GM23338 (cell line): Measurements from ENCODE around the gene OR4X1. TPM values are rescaled to one million over a fixed set of nuclear protein-coding genes. Genes with fewer than 3 reads are reported as not detected.

Source experiments
- ATAC-seq: fragments of 200-7000 bp; cut with Tn5 transposase; 3 replicates; pipeline ENCODE4 v1.9.1; 2020
- DNase-seq: peaks from one replicate; pipeline ENCODE4 v3.0.0-alpha.2; 2015; ENCODE audit warnings: low spot score
- H2AFZ ChIP-seq: fragments of 200-600 bp; sonication (generic); 2 replicates; pipeline ENCODE4 v1.8.0; 2016; ENCODE audit warnings: antibody characterized with exemption, mild to moderate bottlenecking, moderate library complexity
- H3F3A ChIP-seq: fragments of 200-600 bp; sonication (generic); replicated peaks from 2 replicates; pipeline ENCODE4 v1.8.0; 2017; ENCODE audit warnings: antibody characterized with exemption, mixed run types, low read depth
- H3K27ac ChIP-seq: fragments of 200-600 bp; sonication (generic); 2 replicates; pipeline ENCODE4 v1.6.1; 2016; ENCODE audit warnings: low read depth
- H3K27me3 ChIP-seq: fragments of 200-600 bp; sonication (generic); 2 replicates; pipeline ENCODE4 v1.8.0; 2016; ENCODE audit warnings: mild to moderate bottlenecking, mixed run types, moderate library complexity; ENCODE audit not compliant: insufficient read depth
- H3K36me3 ChIP-seq: fragments of 200-600 bp; sonication (generic); 2 replicates; pipeline ENCODE4 v1.8.0; 2016; ENCODE audit warnings: mild to moderate bottlenecking; ENCODE audit not compliant: insufficient read depth
- H3K4me1 ChIP-seq: fragments of 200-600 bp; sonication (generic); 2 replicates; pipeline ENCODE4 v1.8.0; 2016; ENCODE audit warnings: mild to moderate bottlenecking, moderate library complexity; ENCODE audit not compliant: insufficient read depth
- H3K4me2 ChIP-seq: fragments of 200-600 bp; sonication (generic); 2 replicates; pipeline ENCODE4 v1.7.1; 2017; ENCODE audit warnings: mixed run types
- H3K4me3 ChIP-seq: fragments of 200-600 bp; sonication (generic); 2 replicates; pipeline ENCODE4 v1.6.1; 2016; ENCODE audit warnings: mixed run types
- H3K79me2 ChIP-seq: fragments of 200-600 bp; sonication (generic); replicated peaks from 2 replicates; pipeline ENCODE4 v1.8.0; 2017; ENCODE audit warnings: mild to moderate bottlenecking; ENCODE audit not compliant: insufficient read depth
- H3K9me2 ChIP-seq: fragments of 200-600 bp; sonication (generic); 2 replicates; pipeline ENCODE4 v1.8.0; 2017; ENCODE audit not compliant: insufficient read depth
- H4K20me1 ChIP-seq: fragments of 200-600 bp; sonication (generic); replicated peaks from 2 replicates; pipeline ENCODE4 v1.8.0; 2017; ENCODE audit warnings: mild to moderate bottlenecking; ENCODE audit not compliant: insufficient read depth
- H3K27ac Mint-ChIP-seq: 2 replicates; pipeline ENCODE4 v1.8.0; 2020; ENCODE audit warnings: inconsistent platforms, mild to moderate bottlenecking, moderate library complexity, mixed read lengths
- H3K27me3 Mint-ChIP-seq: 3 replicates; pipeline ENCODE4 v1.8.0; 2022; ENCODE audit warnings: low read depth, mild to moderate bottlenecking, moderate library complexity, mixed read lengths, inconsistent platforms; ENCODE audit not compliant: insufficient read depth, poor library complexity
- H3K36me3 Mint-ChIP-seq: 3 replicates; pipeline ENCODE4 v1.8.0; 2021; ENCODE audit warnings: low read depth, mild to moderate bottlenecking, inconsistent platforms, moderate library complexity, mixed read lengths
- H3K4me1 Mint-ChIP-seq: 3 replicates; pipeline ENCODE4 v1.8.0; 2020; ENCODE audit warnings: mild to moderate bottlenecking, inconsistent platforms, mixed read lengths
- H3K4me3 Mint-ChIP-seq: 3 replicates; pipeline ENCODE4 v1.8.0; 2021; ENCODE audit warnings: moderate library complexity, mild to moderate bottlenecking, inconsistent platforms, mixed read lengths
- H3K9me3 Mint-ChIP-seq: 3 replicates; pipeline ENCODE4 v1.8.0; 2020; ENCODE audit warnings: moderate library complexity, mild to moderate bottlenecking, inconsistent platforms, mixed read lengths
- EZH2 ChIP-seq: fragments of 200-600 bp; sonication (generic); IDR thresholded peaks from one replicate; pipeline ENCODE4 v1.8.0; 2017; ENCODE audit warnings: antibody characterized with exemption, mild to moderate bottlenecking, low read depth; ENCODE audit not compliant: unreplicated experiment
- EZH2phosphoT487 ChIP-seq: fragments of 200-600 bp; sonication (generic); IDR thresholded peaks from one replicate; pipeline ENCODE4 v1.8.1; 2018; ENCODE audit warnings: antibody characterized with exemption; ENCODE audit not compliant: unreplicated experiment
- JUNB ChIP-seq: IDR thresholded peaks from one replicate; pipeline ENCODE4 v1.6.1; 2016; ENCODE audit warnings: antibody characterized with exemption; ENCODE audit not compliant: unreplicated experiment
- NANOG ChIP-seq: IDR thresholded peaks from 2 replicates; pipeline ENCODE4 v1.6.1; 2016; ENCODE audit warnings: antibody characterized with exemption, borderline replicate concordance
- POLR2AphosphoS5 ChIP-seq: IDR thresholded peaks from 2 replicates; pipeline ENCODE4 v1.6.1; 2016; ENCODE audit warnings: antibody characterized with exemption, low read depth
- STAT1 ChIP-seq: IDR thresholded peaks from one replicate; pipeline ENCODE4 v1.6.1; 2016; ENCODE audit warnings: antibody characterized with exemption; ENCODE audit not compliant: unreplicated experiment
- polyA plus RNA-seq: library from polyadenylated mRNA; unstranded; fragments of >200 nt; fragmentation: Nextera tagmentation; extraction: Ambion mirVana; gene quantifications from 2 replicates; pipeline ENCODE4 v1.2.1, GENCODE V29; 2016
- total RNA-seq: library from RNA; depleted of rRNA; stranded (reverse); fragments of >200 nt; shearing (Covaris generic); gene quantifications from 2 replicates; pipeline ENCODE4 v1.2.3, GENCODE V29; 2014
- TF ChIP-seq, protein P1 (sequence below): IDR thresholded peaks from one replicate; pipeline ENCODE4 v1.6.1; 2018; ENCODE audit warnings: antibody characterized with exemption; ENCODE audit not compliant: unreplicated experiment
- TF ChIP-seq, protein P2 (sequence below): IDR thresholded peaks from 2 replicates; pipeline ENCODE4 v1.6.1; 2016; ENCODE audit warnings: antibody characterized with exemption
- TF ChIP-seq, protein P3 (sequence below), 2 experiments: fragments of 200-600 bp in 1 of 2; sonication (generic) in 1 of 2; conservative IDR thresholded peaks; 2 replicates each; pipeline versions ENCODE4 v1.5.1 to v1.6.1; 2016 to 2017; ENCODE audit warnings: antibody characterized with exemption in 2 of 2, low read depth in 2 of 2, mild to moderate bottlenecking in 2 of 2, moderate library complexity in 1 of 2

OR4X1 gene
- total and polyA plus RNA-seq, 2 experiments from 2014 or later, result not detected

DNA sequence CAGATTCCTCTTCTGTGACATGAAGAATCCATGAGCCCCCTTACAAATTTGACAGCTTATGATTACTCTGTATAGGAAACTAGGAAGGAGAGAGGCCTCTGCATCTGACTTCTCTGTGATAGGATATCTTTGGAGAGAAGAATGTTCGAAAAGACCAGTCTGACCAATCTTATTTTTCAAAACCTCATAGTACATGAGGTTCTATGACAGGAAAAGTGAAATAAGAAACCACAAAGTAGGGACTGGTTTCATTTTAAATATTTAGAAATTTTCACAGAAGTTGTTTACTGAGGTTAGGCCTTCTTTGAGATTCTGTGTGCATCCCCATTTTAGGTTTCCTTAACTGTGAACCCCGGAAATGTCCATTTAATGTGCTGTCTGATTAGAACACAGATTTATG lies 2.1 kb upstream of the OR4X1 start (continued):
- TF ChIP-seq, protein P1, sequence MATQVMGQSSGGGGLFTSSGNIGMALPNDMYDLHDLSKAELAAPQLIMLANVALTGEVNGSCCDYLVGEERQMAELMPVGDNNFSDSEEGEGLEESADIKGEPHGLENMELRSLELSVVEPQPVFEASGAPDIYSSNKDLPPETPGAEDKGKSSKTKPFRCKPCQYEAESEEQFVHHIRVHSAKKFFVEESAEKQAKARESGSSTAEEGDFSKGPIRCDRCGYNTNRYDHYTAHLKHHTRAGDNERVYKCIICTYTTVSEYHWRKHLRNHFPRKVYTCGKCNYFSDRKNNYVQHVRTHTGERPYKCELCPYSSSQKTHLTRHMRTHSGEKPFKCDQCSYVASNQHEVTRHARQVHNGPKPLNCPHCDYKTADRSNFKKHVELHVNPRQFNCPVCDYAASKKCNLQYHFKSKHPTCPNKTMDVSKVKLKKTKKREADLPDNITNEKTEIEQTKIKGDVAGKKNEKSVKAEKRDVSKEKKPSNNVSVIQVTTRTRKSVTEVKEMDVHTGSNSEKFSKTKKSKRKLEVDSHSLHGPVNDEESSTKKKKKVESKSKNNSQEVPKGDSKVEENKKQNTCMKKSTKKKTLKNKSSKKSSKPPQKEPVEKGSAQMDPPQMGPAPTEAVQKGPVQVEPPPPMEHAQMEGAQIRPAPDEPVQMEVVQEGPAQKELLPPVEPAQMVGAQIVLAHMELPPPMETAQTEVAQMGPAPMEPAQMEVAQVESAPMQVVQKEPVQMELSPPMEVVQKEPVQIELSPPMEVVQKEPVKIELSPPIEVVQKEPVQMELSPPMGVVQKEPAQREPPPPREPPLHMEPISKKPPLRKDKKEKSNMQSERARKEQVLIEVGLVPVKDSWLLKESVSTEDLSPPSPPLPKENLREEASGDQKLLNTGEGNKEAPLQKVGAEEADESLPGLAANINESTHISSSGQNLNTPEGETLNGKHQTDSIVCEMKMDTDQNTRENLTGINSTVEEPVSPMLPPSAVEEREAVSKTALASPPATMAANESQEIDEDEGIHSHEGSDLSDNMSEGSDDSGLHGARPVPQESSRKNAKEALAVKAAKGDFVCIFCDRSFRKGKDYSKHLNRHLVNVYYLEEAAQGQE, result no peak
- no peak for TF ChIP-seq POLR2AphosphoS5

DNA sequence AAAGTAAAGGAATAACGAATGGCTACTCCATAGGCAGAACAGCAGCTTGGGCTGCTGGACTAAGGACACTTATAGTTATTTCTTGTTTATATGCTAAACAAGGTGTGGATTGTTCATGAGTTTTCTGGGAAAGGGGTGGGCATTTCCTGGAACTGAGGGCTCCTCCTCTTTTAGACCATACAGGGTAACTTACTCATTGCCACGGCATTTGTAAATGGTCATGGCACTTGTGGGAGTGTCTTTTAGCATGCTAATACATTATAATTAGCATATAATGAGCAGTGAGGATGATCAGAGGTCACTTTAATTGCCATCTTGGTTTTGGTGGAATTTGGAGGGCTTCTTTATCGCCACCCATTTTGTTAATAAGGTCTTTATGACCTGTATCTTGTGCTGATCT lies 7.0 kb downstream of the OR4X1 start:
- H3F3A ChIP-seq, result no peaks in the 10 kb centered on the region
- Mint-ChIP-seq H3K4me1 (no peaks in the 10 kb centered on the region), H3K27ac (no peak overlapping the region), H3K9me3 (peaks cover 80% of the 10 kb centered on the region), H3K4me3 (no peak overlapping the region), H3K27me3 (peaks cover 5% of the 10 kb centered on the region), H3K36me3 (peaks cover 1% of the 10 kb centered on the region; the same call in 2 of the 3 replicates)
- no peaks in the 10 kb centered on the region for H4K20me1 ChIP-seq
- H3K27ac ChIP-seq, result no peak overlapping the region
- peaks cover 75% of the 10 kb centered on the region for H3K27me3 ChIP-seq
- H3K4me2 ChIP-seq, result no peak overlapping the region
- no peaks in the 10 kb centered on the region for H3K79me2 ChIP-seq
- no peaks in the 10 kb centered on the region for H3K9me2 ChIP-seq
- ATAC-seq (no peak), DNase-seq (no peak)
- no peaks in the 10 kb centered on the region for H3K36me3 ChIP-seq
- H3K4me3 ChIP-seq, result no peak overlapping the region
- H3K4me1 ChIP-seq, result peaks cover 4% of the 10 kb centered on the region; the same call in 1 of the 2 replicates
- no peak overlapping the region for H2AFZ ChIP-seq
- TF ChIP-seq, protein P2, sequence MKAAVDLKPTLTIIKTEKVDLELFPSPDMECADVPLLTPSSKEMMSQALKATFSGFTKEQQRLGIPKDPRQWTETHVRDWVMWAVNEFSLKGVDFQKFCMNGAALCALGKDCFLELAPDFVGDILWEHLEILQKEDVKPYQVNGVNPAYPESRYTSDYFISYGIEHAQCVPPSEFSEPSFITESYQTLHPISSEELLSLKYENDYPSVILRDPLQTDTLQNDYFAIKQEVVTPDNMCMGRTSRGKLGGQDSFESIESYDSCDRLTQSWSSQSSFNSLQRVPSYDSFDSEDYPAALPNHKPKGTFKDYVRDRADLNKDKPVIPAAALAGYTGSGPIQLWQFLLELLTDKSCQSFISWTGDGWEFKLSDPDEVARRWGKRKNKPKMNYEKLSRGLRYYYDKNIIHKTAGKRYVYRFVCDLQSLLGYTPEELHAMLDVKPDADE, result no peak
- TF ChIP-seq EZH2 (no peak), JUNB (no peak), STAT1 (no peak), POLR2AphosphoS5 (no peak), EZH2phosphoT487 (no peak), NANOG (no peak)
- TF ChIP-seq, protein P3, sequence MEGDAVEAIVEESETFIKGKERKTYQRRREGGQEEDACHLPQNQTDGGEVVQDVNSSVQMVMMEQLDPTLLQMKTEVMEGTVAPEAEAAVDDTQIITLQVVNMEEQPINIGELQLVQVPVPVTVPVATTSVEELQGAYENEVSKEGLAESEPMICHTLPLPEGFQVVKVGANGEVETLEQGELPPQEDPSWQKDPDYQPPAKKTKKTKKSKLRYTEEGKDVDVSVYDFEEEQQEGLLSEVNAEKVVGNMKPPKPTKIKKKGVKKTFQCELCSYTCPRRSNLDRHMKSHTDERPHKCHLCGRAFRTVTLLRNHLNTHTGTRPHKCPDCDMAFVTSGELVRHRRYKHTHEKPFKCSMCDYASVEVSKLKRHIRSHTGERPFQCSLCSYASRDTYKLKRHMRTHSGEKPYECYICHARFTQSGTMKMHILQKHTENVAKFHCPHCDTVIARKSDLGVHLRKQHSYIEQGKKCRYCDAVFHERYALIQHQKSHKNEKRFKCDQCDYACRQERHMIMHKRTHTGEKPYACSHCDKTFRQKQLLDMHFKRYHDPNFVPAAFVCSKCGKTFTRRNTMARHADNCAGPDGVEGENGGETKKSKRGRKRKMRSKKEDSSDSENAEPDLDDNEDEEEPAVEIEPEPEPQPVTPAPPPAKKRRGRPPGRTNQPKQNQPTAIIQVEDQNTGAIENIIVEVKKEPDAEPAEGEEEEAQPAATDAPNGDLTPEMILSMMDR (conservative IDR thresholded peaks at IDR 0.05; ENCODE audit: low read depth in 2 of 2), result no peak
- TF ChIP-seq, protein P1, result no peak
